ENCODE results near the gene UMPS.

DNA sequence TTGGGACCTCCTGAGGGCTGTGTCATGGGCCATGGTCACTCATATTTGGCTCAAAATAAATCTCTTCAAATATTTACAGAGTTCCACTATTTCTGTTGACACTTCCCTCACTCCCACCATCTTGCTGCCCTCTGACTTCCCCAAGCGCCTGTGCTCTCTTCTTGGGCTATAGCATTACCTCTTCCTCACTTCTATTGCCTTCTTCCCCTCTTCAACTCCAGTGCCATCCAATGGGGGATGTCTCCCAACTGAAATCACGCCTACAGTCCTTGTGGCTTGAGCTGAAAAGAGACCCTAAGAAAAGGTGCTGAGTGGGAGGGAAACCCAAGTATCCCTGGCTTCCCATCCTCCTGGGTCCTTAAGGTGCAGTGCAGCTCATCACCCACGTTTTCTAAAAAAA, 21.8 kb downstream of the UMPS start:
- TF ChIP-seq, protein P1, sequence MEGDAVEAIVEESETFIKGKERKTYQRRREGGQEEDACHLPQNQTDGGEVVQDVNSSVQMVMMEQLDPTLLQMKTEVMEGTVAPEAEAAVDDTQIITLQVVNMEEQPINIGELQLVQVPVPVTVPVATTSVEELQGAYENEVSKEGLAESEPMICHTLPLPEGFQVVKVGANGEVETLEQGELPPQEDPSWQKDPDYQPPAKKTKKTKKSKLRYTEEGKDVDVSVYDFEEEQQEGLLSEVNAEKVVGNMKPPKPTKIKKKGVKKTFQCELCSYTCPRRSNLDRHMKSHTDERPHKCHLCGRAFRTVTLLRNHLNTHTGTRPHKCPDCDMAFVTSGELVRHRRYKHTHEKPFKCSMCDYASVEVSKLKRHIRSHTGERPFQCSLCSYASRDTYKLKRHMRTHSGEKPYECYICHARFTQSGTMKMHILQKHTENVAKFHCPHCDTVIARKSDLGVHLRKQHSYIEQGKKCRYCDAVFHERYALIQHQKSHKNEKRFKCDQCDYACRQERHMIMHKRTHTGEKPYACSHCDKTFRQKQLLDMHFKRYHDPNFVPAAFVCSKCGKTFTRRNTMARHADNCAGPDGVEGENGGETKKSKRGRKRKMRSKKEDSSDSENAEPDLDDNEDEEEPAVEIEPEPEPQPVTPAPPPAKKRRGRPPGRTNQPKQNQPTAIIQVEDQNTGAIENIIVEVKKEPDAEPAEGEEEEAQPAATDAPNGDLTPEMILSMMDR (IDR thresholded peaks at IDR 0.05), result no peak
- no peak for TF ChIP-seq POLR2A (IDR thresholded peaks at IDR 0.05)
